Measurements from ENCODE around the gene ITGBL1. TPM values are rescaled to one million over a fixed set of nuclear protein-coding genes. Genes with fewer than 3 reads are reported as not detected.

ITGBL1 gene
- total and polyA plus RNA-seq, 8 donors = 0.63 to 9.5 (median 1.6) TPM

DNA sequence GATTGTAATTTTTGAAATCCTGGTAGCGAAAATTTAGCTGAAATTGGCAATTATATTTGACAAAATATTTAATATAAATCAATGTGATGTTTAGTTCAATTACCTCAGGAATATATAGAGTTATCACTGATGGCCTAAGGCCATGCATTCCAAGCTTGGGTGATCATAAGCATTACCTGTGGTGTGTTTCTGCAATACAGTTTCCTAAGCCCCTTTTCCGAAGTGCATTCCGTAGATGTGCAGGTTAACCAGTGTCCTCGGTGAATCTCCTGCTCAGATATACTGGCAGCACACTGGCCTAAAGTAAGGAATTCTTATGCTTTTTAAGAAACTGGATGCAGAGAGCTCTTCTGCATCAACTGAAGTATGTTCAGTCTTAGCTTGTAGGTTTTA lies 35.0 kb downstream of the ITGBL1 start:
- intact Hi-C loops (cut with DNase I) = no loop called here
- ATAC-seq = no peak
- Histone ChIP-seq H3K36me3 (no peaks in the 10 kb centered on the region), H3K4me3 (no peak overlapping the region), H3K27me3 (no peaks in the 10 kb centered on the region), H3K9me3 (no peaks in the 10 kb centered on the region), H3K4me1 (no peaks in the 10 kb centered on the region), H3K27ac (no peak overlapping the region)
- 94 to 96% methylated on average over 4 of the region's 4 CpGs for WGBS, 2 donors
- no peak for TF ChIP-seq CTCF (IDR thresholded peaks at IDR 0.05)
- FAIRE-seq = no peak
- DNase-seq = no peak

DNA sequence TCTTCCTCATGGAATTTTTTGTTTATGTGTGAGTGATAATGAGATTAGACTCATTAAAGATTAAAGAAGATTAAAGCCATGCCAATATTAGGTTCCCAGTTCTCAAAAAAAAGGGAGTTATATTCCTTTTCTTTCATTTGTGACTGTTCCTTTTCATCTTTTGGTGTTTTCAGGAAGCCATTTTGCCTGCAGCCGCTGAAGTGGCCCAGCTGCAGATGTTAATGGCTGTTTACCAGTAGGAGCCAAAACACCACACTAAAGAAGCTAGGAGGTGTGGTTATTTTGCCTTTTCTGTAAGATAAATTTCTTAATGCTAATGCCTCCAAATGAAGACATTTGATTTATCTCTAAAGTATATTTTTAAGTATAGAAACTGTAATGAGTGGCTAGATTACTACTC lies 36.3 kb downstream of the ITGBL1 start:
- intact Hi-C loops (cut with DNase I) = no loop called here
- TF ChIP-seq CTCF (IDR thresholded peaks at IDR 0.05) = no peak
- ATAC-seq (no peak), DNase-seq (no peak), FAIRE-seq (no peak)
- Histone ChIP-seq H3K9me3 (no peaks in the 10 kb centered on the region), H3K27me3 (no peaks in the 10 kb centered on the region), H3K27ac (no peak overlapping the region), H3K36me3 (no peaks in the 10 kb centered on the region), H3K4me3 (no peak overlapping the region), H3K4me1 (no peaks in the 10 kb centered on the region)
- WGBS, 2 donors = 87 to 92% methylated on average over 1 of the region's 1 CpG

GRCh38 chr13:101489643-101490405 lies 37.3 kb downstream of the ITGBL1 start:
- Histone ChIP-seq H3K9me3 (no peaks in the 10 kb centered on the region), H3K36me3 (no peaks in the 10 kb centered on the region), H3K27me3 (no peaks in the 10 kb centered on the region), H3K4me1 (no peaks in the 10 kb centered on the region), H3K27ac (no peak overlapping the region), H3K4me3 (no peak overlapping the region)
- intact Hi-C loops (cut with DNase I) = no loop called here
- TF ChIP-seq CTCF (IDR thresholded peaks at IDR 0.05) = no peak
- FAIRE-seq (no peak), DNase-seq (no peak), ATAC-seq (no peak)
- 85 to 86% methylated on average over 3 of the region's 3 CpGs for WGBS, 2 donors

DNA sequence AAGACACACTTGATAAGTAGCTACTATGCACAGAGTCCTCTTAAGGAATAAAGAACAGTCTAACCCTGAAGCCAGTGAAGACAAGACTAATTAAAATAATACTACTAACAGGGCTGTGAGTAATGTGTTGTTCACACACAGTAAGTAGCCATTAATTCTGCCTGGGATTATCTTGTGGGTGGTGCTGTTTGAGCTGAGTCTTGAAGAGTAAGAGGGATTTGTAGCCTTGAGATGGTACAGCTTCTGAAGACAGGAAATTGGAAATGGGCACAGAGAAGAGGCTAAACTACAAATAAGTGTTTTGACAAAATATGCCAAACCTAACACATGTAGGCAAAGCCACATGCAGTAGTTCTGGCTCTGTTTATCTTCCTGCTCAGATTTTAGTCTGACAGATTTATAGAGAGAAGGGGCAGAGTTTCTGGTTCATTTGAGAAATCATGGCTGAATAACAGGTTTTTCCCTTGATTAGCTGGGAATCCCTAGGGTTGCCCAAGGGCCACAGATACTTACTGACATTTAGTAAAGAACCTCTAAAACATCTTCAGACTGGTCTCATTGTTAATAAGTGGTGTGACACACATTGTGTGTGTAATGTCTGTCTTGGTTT lies 38.0 kb downstream of the ITGBL1 start:
- intact Hi-C loops (cut with DNase I) = no loop called here
- Histone ChIP-seq H3K4me1 (no peaks in the 10 kb centered on the region), H3K27ac (no peak overlapping the region), H3K4me3 (no peak overlapping the region), H3K9me3 (no peaks in the 10 kb centered on the region), H3K27me3 (no peaks in the 10 kb centered on the region), H3K36me3 (no peaks in the 10 kb centered on the region)
- no peak for TF ChIP-seq CTCF (IDR thresholded peaks at IDR 0.05)
- ATAC-seq (no peak), DNase-seq (no peak), FAIRE-seq (no peak)

DNA sequence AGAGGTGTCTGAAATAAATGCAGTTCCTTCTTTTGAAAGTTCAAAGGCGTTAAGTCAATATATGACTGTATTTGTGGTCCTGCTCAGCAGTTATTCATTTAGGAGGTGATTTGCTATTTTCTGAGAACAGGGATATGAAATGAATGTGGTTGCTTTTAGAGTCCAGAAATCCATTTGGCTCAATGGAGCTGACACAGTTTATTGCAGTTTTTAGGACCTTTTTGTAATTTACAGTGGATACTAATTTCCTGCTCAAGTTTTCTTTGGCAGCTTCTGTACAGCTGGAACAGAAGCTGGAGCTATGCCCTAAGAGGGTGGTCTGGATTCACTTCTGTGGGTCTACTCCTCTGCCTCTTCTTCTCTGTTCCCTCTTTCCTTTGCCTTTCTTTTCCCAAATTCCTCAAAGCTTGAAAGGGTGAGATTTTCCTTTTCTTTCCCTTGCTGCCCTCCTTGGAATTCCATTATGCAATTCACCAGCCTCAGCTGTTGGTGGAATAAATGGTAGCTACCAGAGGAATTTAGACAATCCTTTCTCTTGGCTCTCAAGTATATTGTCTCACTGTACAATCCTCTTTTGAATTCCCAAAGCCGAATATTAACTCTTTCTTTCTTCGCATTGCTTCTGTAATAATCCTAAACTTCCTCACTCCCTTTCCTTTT lies 39.9 kb downstream of the ITGBL1 start:
- intact Hi-C loops (cut with DNase I) = no loop called here
- TF ChIP-seq CTCF (IDR thresholded peaks at IDR 0.05) = no peak
- FAIRE-seq = no peak

More for the DNA sequence above, 39.9 kb downstream of the ITGBL1 start:
- no peaks in the 10 kb centered on the region for H3K36me3 ChIP-seq
- H3K4me1 ChIP-seq = no peaks in the 10 kb centered on the region
- no peak for ATAC-seq
- no peaks in the 10 kb centered on the region for H3K27me3 ChIP-seq
- WGBS, 2 donors = 85 to 90% methylated on average over 3 of the region's 3 CpGs
- H3K4me3 ChIP-seq = no peak overlapping the region
- no peak overlapping the region for H3K27ac ChIP-seq
- DNase-seq = no peak
- no peaks in the 10 kb centered on the region for H3K9me3 ChIP-seq

Measured in pancreas (tissue), 10 donors.